OCI-LY1 (cell line): Measurements from ENCODE around the gene S100A4.

ENCODE experiments used
- CTCF ChIP-seq: fragments of 200-600 bp; sonication (generic), shearing (Covaris generic); IDR thresholded peaks from 2 replicates; pipeline ENCODE4 v1.5.1; 2017; ENCODE audit warnings: mild to moderate bottlenecking, antibody characterized with exemption, low read length, moderate library complexity, mixed read lengths
- EZH2 ChIP-seq: fragments of 200-600 bp; sonication (generic), shearing (Covaris generic); IDR thresholded peaks from 2 replicates; pipeline ENCODE4 v1.8.0; 2017; ENCODE audit warnings: borderline replicate concordance, mixed run types, mild to moderate bottlenecking, antibody characterized with exemption, low read length, moderate library complexity, mixed read lengths

GRCh38 chr1:153531638-153532037 is 14.0 kb downstream of the S100A4 start:
- TF ChIP-seq EZH2 (no peak), CTCF (no peak)
